ENCODE data around the gene TCF25. TPM values are rescaled to one million over a fixed set of nuclear protein-coding genes. Genes with fewer than 3 reads are reported as not detected.

Gene TCF25
- total and polyA plus RNA-seq, 5 donors from 2014 or later = 75.2 to 431 (median 78.5) TPM

- H3K36me3 ChIP-seq (ENCODE audit: control insufficient read depth, insufficient read depth, low read length) = peaks cover 70% of the 10 kb centered on the region
- no peaks in the 10 kb centered on the region for H3K4me1 ChIP-seq (ENCODE audit: control insufficient read depth, insufficient read depth, low read length, poor library complexity, severe bottlenecking)
- Mint-ChIP-seq H3K4me3 (no peak overlapping the region), H3K4me1 (no peaks in the 10 kb centered on the region), H3K9me3 (no peaks in the 10 kb centered on the region), H3K27me3 (no peaks in the 10 kb centered on the region), H3K27ac (peak overlapping the region in 1 of 3 donors; percentile 52), H3K36me3 (peaks cover 27% of the 10 kb centered on the region)
- ATAC-seq (ENCODE audit: low read depth in 2 of 2) (no peak), DNase-seq (no peak)
- no peak overlapping the region for H3K4me3 ChIP-seq (ENCODE audit: low read depth, low read length)
- no peaks in the 10 kb centered on the region for H3K9me3 ChIP-seq (ENCODE audit: control insufficient read depth in 2 of 2, low read length in 2 of 2)
- no peaks in the 10 kb centered on the region for H3K27me3 ChIP-seq (ENCODE audit: control insufficient read depth, insufficient read depth, low read length)
- H3K27ac ChIP-seq (ENCODE audit: insufficient read depth, low read length, poor library complexity, severe bottlenecking) = no peak overlapping the region
Observed at GRCh38 chr16:89898201-89898967, 25.0 kb downstream of the TCF25 start.

DNA sequence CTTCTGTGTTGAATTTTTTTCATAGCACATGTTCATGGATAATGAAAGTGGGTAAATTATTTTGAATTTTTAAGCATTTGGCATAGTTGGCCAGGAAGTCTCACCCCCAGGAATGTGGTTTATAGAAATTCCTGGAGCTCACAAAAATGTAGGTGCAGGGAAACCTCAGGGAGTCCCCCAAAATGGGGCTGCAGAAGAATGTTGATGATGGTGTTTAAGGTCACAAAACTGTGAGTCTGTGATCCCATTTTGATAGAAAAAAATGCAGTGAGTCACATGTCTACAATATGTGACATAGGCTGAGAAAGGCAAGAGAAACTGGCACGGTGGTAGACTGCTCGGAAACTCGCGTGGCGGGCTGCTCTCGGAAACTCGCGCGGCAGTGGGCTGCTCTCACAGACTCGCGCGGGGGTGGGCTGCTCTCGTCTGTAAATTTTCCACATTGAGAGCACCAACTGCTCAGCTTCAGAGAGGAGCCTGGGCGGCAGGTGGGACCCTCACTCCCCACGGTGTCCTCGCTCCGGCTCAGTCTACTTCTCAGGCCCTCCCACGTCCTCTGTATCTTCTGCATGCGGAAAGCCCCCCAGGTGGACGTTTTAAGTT lies 26.6 kb downstream of the TCF25 start:
- DNase-seq = no peak
- no peaks in the 10 kb centered on the region for H3K4me1 Mint-ChIP-seq

GRCh38 chr16:89900885-89901284 lies 27.5 kb downstream of the TCF25 start:
- Mint-ChIP-seq H3K4me3 (no peak overlapping the region), H3K27ac (no peak overlapping the region), H3K36me3 (peaks cover 27% of the 10 kb centered on the region), H3K27me3 (no peaks in the 10 kb centered on the region), H3K9me3 (no peaks in the 10 kb centered on the region), H3K4me1 (no peaks in the 10 kb centered on the region)
- H3K4me3 ChIP-seq (ENCODE audit: low read depth, low read length) = no peak overlapping the region
- no peak overlapping the region for H3K27ac ChIP-seq (ENCODE audit: insufficient read depth, low read length, poor library complexity, severe bottlenecking)
- ATAC-seq (ENCODE audit: low read depth in 2 of 2) (no peak), DNase-seq (no peak)
- no peaks in the 10 kb centered on the region for H3K9me3 ChIP-seq (ENCODE audit: control insufficient read depth in 2 of 2, low read length in 2 of 2)
- no peaks in the 10 kb centered on the region for H3K27me3 ChIP-seq (ENCODE audit: control insufficient read depth, insufficient read depth, low read length)
- no peaks in the 10 kb centered on the region for H3K4me1 ChIP-seq (ENCODE audit: control insufficient read depth, insufficient read depth, low read length, poor library complexity, severe bottlenecking)
- H3K36me3 ChIP-seq (ENCODE audit: control insufficient read depth, insufficient read depth, low read length) = peaks cover 68% of the 10 kb centered on the region

More for the DNA sequence above, 26.6 kb downstream of the TCF25 start:
- Histone ChIP-seq H3K27me3 (ENCODE audit: control insufficient read depth, insufficient read depth, low read length) (no peaks in the 10 kb centered on the region), H3K9me3 (ENCODE audit: control insufficient read depth in 2 of 2, low read length in 2 of 2) (no peaks in the 10 kb centered on the region), H3K4me3 (ENCODE audit: low read depth, low read length) (no peak overlapping the region), H3K27ac (ENCODE audit: insufficient read depth, low read length, poor library complexity, severe bottlenecking) (no peak overlapping the region), H3K4me1 (ENCODE audit: control insufficient read depth, insufficient read depth, low read length, poor library complexity, severe bottlenecking) (no peaks in the 10 kb centered on the region), H3K36me3 (ENCODE audit: control insufficient read depth, insufficient read depth, low read length) (peaks cover 69% of the 10 kb centered on the region)
- Mint-ChIP-seq H3K36me3 (peaks cover 26% of the 10 kb centered on the region), H3K9me3 (no peaks in the 10 kb centered on the region), H3K27me3 (no peaks in the 10 kb centered on the region), H3K4me3 (no peak overlapping the region), H3K27ac (no peak overlapping the region)
- no peak for ATAC-seq (ENCODE audit: low read depth in 2 of 2)

DNA sequence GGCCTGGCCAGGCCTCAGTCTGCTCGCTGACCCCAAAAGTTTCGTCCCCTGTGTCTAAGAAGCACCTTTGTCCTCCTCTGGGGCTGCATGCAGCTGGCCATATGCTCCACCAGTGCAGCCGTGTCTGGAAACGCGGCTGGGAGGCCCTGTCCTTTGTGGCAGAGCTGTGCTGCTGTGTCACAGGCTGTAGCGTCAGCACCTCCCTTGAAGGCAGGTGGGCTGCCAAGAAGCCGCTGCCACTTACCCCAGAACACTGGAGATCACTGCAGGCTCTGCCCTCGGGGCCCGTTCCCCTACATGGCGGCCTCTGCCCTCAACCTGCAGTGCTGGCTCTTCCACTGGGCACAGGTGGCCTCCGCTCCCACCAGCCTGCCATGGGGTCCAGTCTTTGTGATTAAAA lies 29.6 kb downstream of the TCF25 start:
- peaks cover 29% of the 10 kb centered on the region for H3K36me3 Mint-ChIP-seq
- no peaks in the 10 kb centered on the region for H3K27me3 Mint-ChIP-seq
- H3K27ac Mint-ChIP-seq = no peak overlapping the region
- Histone ChIP-seq H3K27me3 (ENCODE audit: control insufficient read depth, insufficient read depth, low read length) (no peaks in the 10 kb centered on the region), H3K27ac (ENCODE audit: insufficient read depth, low read length, poor library complexity, severe bottlenecking) (no peak overlapping the region), H3K4me3 (ENCODE audit: low read depth, low read length) (no peak overlapping the region), H3K4me1 (ENCODE audit: control insufficient read depth, insufficient read depth, low read length, poor library complexity, severe bottlenecking) (no peaks in the 10 kb centered on the region), H3K36me3 (ENCODE audit: control insufficient read depth, insufficient read depth, low read length) (peaks cover 60% of the 10 kb centered on the region), H3K9me3 (ENCODE audit: control insufficient read depth in 2 of 2, low read length in 2 of 2) (no peaks in the 10 kb centered on the region)
- H3K4me1 Mint-ChIP-seq = no peaks in the 10 kb centered on the region
- no peaks in the 10 kb centered on the region for H3K9me3 Mint-ChIP-seq
- DNase-seq (no peak), ATAC-seq (ENCODE audit: low read depth in 2 of 2) (no peak)
- H3K4me3 Mint-ChIP-seq = no peak overlapping the region

GRCh38 chr16:89903908-89904515 lies 30.6 kb downstream of the TCF25 start:
- no peaks in the 10 kb centered on the region for H3K4me1 ChIP-seq (ENCODE audit: control insufficient read depth, insufficient read depth, low read length, poor library complexity, severe bottlenecking)
- H3K36me3 ChIP-seq (ENCODE audit: control insufficient read depth, insufficient read depth, low read length) = peaks cover 56% of the 10 kb centered on the region
- H3K27me3 ChIP-seq (ENCODE audit: control insufficient read depth, insufficient read depth, low read length) = no peaks in the 10 kb centered on the region
- Mint-ChIP-seq H3K27me3 (no peaks in the 10 kb centered on the region), H3K27ac (no peak overlapping the region), H3K9me3 (no peaks in the 10 kb centered on the region), H3K4me1 (peaks cover 0 to 2% (median 1%) of the 10 kb centered on the region in 4 donors), H3K4me3 (no peak overlapping the region), H3K36me3 (peaks cover 21% of the 10 kb centered on the region)
- ATAC-seq (ENCODE audit: low read depth in 2 of 2) (no peak), DNase-seq (no peak)
- H3K27ac ChIP-seq (ENCODE audit: insufficient read depth, low read length, poor library complexity, severe bottlenecking) = no peak overlapping the region
- no peaks in the 10 kb centered on the region for H3K9me3 ChIP-seq (ENCODE audit: control insufficient read depth in 2 of 2, low read length in 2 of 2)
- no peak overlapping the region for H3K4me3 ChIP-seq (ENCODE audit: low read depth, low read length)

- H3K9me3 Mint-ChIP-seq = no peaks in the 10 kb centered on the region
- H3K9me3 ChIP-seq (ENCODE audit: control insufficient read depth in 2 of 2, low read length in 2 of 2) = no peaks in the 10 kb centered on the region
- H3K4me1 ChIP-seq (ENCODE audit: control insufficient read depth, insufficient read depth, low read length, poor library complexity, severe bottlenecking) = no peaks in the 10 kb centered on the region
- no peak overlapping the region for H3K4me3 ChIP-seq (ENCODE audit: low read depth, low read length)
- ATAC-seq (ENCODE audit: low read depth in 2 of 2) (no peak), DNase-seq (no peak)
- H3K4me1 Mint-ChIP-seq = peaks cover 0 to 5% (median 2%) of the 10 kb centered on the region in 4 donors
- H3K27ac ChIP-seq (ENCODE audit: insufficient read depth, low read length, poor library complexity, severe bottlenecking) = no peak overlapping the region
- H3K27me3 Mint-ChIP-seq = no peaks in the 10 kb centered on the region
- no peak overlapping the region for H3K4me3 Mint-ChIP-seq
- H3K27me3 ChIP-seq (ENCODE audit: control insufficient read depth, insufficient read depth, low read length) = no peaks in the 10 kb centered on the region
- H3K36me3 Mint-ChIP-seq = peaks cover 14% of the 10 kb centered on the region
- H3K36me3 ChIP-seq (ENCODE audit: control insufficient read depth, insufficient read depth, low read length) = peaks cover 50% of the 10 kb centered on the region
- H3K27ac Mint-ChIP-seq = no peak overlapping the region
Observed at GRCh38 chr16:89904606-89905510, 31.5 kb downstream of the TCF25 start.

DNA sequence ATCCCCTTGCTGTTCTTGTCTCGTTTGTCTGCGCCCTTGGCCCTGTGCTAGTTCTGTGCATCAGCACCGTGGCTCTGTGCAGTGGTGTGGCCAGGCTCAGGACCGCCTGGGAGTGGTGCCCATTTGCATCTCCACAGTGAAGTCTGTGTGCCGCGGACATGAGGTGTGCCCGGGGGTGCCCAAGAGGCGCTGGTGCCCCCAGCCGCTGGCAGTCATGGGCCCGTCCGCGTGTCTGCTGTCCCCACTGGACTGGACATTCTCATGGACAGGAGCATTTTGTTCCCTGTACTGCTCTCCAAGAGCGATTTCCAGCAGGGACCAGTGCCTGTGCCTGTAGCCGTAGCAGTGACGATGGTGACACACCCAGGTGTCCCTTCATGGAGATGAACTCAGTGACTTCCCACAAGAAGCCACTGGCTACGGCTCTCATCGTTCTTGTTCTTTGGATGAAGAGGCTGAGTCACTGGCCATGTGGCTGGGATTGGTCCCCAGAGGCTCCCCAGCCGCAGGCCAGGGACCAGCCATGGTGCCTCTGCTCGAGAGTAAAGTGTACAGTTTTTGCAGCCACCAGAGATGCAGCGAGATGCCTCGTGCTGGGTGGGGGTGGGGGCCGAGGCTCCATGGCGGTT lies 32.2 kb downstream of the TCF25 start:
- Mint-ChIP-seq H3K4me1 (peaks cover 0 to 5% (median 2%) of the 10 kb centered on the region in 4 donors), H3K27me3 (no peaks in the 10 kb centered on the region), H3K27ac (no peak overlapping the region), H3K9me3 (no peaks in the 10 kb centered on the region), H3K36me3 (peaks cover 13% of the 10 kb centered on the region), H3K4me3 (no peak overlapping the region)
- Histone ChIP-seq H3K9me3 (ENCODE audit: control insufficient read depth in 2 of 2, low read length in 2 of 2) (no peaks in the 10 kb centered on the region), H3K36me3 (ENCODE audit: control insufficient read depth, insufficient read depth, low read length) (peaks cover 43% of the 10 kb centered on the region), H3K27me3 (ENCODE audit: control insufficient read depth, insufficient read depth, low read length) (no peaks in the 10 kb centered on the region), H3K27ac (ENCODE audit: insufficient read depth, low read length, poor library complexity, severe bottlenecking) (no peak overlapping the region), H3K4me1 (ENCODE audit: control insufficient read depth, insufficient read depth, low read length, poor library complexity, severe bottlenecking) (no peaks in the 10 kb centered on the region), H3K4me3 (ENCODE audit: low read depth, low read length) (no peak overlapping the region)
- DNase-seq = no peak
- no peak for ATAC-seq (ENCODE audit: low read depth in 2 of 2)
